Measurements from ENCODE around the gene TMEM80.

DNA sequence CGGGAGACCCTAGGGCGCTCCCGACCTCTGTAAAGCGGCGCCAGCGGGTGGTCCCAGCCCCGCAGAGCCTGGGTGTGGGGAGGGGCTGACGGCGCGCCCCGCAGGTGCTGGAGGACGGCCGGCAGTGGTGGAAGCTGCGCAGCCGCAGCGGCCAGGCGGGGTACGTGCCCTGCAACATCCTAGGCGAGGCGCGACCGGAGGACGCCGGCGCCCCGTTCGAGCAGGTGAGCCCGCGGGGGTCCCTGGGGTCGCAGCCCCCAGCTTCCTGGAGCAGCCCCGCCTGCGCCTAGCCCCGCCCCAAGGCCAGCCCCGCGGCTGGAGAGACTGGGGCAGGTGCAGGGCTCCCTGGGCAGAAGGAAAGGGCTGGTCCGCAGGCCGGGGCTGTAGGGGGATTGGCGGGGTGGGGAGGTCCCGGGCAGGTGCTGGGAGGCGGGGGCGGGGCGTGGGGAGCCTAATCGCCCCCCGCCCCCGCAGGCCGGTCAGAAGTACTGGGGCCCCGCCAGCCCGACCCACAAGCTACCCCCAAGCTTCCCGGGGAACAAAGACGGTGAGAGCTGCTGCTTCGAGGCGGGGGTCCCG lies 30.1 kb downstream of the TMEM80 start:
- no peak for TF ChIP-seq PRPF4 (IDR thresholded peaks at IDR 0.05; ENCODE audit: insufficient read depth, low read depth, low read length, poor library complexity, severe bottlenecking)
- TF ChIP-seq, protein P1, sequence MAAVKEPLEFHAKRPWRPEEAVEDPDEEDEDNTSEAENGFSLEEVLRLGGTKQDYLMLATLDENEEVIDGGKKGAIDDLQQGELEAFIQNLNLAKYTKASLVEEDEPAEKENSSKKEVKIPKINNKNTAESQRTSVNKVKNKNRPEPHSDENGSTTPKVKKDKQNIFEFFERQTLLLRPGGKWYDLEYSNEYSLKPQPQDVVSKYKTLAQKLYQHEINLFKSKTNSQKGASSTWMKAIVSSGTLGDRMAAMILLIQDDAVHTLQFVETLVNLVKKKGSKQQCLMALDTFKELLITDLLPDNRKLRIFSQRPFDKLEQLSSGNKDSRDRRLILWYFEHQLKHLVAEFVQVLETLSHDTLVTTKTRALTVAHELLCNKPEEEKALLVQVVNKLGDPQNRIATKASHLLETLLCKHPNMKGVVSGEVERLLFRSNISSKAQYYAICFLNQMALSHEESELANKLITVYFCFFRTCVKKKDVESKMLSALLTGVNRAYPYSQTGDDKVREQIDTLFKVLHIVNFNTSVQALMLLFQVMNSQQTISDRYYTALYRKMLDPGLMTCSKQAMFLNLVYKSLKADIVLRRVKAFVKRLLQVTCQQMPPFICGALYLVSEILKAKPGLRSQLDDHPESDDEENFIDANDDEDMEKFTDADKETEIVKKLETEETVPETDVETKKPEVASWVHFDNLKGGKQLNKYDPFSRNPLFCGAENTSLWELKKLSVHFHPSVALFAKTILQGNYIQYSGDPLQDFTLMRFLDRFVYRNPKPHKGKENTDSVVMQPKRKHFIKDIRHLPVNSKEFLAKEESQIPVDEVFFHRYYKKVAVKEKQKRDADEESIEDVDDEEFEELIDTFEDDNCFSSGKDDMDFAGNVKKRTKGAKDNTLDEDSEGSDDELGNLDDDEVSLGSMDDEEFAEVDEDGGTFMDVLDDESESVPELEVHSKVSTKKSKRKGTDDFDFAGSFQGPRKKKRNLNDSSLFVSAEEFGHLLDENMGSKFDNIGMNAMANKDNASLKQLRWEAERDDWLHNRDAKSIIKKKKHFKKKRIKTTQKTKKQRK (IDR thresholded peaks at IDR 0.05; ENCODE audit: borderline replicate concordance, low read depth, low read length) = no peak
